Adrenal gland (tissue), 5 donors: ENCODE measurements around the gene ELF5.

Source experiments
- POLR2A ChIP-seq, 2 donors: fragments of 450-650 bp; IDR thresholded peaks; one replicate each; pipeline ENCODE4 v1.6.1; 2017; ENCODE audit warnings: antibody characterized with exemption in 2 of 2, mild to moderate bottlenecking in 2 of 2, moderate library complexity in 1 of 2
- TF ChIP-seq, protein P1 (sequence below), 6 experiments: fragments of 450-650 bp in 4 of 6; fragments of 200-600 bp in 2 of 6; sonication (generic) in 1 of 6; IDR thresholded peaks; 1 replicate in 5 of 6; 2 replicates in 1 of 6; pipeline versions ENCODE4 v1.5.1 to v1.8.0; 2016 to 2021; ENCODE audit warnings: antibody characterized with exemption in 6 of 6, mild to moderate bottlenecking in 2 of 6, moderate library complexity in 1 of 6
- donor health status: DM: no; HTN: no; CAD: no.

DNA sequence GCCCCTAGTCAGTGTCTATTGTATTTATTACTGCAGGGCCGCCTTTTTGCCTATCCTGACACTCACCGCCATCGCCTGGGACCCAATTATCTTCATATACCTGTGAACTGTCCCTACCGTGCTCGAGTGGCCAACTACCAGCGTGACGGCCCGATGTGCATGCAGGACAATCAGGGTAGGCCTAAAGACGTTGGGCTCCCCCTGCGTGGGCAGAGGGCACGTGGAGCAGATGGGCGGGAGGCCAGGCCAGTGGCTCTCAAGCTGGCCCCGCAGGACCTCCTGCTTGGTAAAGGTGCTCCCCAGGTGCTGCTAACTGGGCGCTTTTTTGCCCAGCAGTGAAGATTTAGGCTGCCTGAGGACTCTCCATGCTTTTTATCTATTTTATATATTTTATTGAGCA, 52.4 kb downstream of the ELF5 start:
- TF ChIP-seq, protein P1, sequence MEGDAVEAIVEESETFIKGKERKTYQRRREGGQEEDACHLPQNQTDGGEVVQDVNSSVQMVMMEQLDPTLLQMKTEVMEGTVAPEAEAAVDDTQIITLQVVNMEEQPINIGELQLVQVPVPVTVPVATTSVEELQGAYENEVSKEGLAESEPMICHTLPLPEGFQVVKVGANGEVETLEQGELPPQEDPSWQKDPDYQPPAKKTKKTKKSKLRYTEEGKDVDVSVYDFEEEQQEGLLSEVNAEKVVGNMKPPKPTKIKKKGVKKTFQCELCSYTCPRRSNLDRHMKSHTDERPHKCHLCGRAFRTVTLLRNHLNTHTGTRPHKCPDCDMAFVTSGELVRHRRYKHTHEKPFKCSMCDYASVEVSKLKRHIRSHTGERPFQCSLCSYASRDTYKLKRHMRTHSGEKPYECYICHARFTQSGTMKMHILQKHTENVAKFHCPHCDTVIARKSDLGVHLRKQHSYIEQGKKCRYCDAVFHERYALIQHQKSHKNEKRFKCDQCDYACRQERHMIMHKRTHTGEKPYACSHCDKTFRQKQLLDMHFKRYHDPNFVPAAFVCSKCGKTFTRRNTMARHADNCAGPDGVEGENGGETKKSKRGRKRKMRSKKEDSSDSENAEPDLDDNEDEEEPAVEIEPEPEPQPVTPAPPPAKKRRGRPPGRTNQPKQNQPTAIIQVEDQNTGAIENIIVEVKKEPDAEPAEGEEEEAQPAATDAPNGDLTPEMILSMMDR (IDR thresholded peaks at IDR 0.05), result no peak
- TF ChIP-seq POLR2A (IDR thresholded peaks at IDR 0.05), result no peak
